MM.1S (cell line): ENCODE data around the gene KRTAP27-1.

Source experiments
- EZH2 ChIP-seq: fragments of 300-600 bp; sonication (generic); optimal IDR thresholded peaks from 2 replicates; pipeline ENCODE3; 2017; ENCODE audit warnings: low read depth, mild to moderate bottlenecking, antibody characterized with exemption, low read length, mixed read lengths
- EZH2phosphoT487 ChIP-seq: fragments of 300-600 bp; sonication (generic); IDR thresholded peaks from 2 replicates; pipeline ENCODE4 v1.6.1; 2018; ENCODE audit warnings: antibody characterized with exemption, low read length
- TF ChIP-seq, protein P1 (sequence below): fragments of 300-600 bp; sonication (generic); IDR thresholded peaks from 2 replicates; pipeline ENCODE4 v1.5.1; 2016; ENCODE audit warnings: antibody characterized with exemption, low read length, mixed read lengths

DNA sequence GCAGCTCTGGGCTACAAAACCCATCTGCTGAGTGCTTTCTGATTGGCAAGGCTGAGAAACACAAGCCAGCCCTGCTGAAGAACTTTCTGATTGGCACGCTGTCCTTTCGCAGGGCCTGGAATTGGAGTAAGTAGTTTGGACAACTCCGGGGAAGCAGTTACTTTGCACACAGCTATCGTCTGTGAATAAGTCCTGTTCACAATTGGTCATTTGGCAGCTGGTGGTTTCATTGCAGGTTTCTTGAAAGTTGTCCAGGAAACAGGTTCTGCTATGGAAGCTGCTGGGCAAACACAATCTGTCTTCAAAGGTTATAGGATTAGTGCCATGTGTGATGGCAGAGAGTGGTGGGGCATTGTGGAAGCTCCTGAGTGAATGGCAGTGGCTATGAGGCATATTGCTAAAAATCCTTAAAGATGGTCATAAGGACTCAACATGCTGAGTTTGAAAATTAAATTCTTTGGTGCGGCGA lies at the start of gene KRTAP27-1:
- TF ChIP-seq, protein P1, sequence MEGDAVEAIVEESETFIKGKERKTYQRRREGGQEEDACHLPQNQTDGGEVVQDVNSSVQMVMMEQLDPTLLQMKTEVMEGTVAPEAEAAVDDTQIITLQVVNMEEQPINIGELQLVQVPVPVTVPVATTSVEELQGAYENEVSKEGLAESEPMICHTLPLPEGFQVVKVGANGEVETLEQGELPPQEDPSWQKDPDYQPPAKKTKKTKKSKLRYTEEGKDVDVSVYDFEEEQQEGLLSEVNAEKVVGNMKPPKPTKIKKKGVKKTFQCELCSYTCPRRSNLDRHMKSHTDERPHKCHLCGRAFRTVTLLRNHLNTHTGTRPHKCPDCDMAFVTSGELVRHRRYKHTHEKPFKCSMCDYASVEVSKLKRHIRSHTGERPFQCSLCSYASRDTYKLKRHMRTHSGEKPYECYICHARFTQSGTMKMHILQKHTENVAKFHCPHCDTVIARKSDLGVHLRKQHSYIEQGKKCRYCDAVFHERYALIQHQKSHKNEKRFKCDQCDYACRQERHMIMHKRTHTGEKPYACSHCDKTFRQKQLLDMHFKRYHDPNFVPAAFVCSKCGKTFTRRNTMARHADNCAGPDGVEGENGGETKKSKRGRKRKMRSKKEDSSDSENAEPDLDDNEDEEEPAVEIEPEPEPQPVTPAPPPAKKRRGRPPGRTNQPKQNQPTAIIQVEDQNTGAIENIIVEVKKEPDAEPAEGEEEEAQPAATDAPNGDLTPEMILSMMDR: no peak
- no peak for TF ChIP-seq EZH2
- no peak for TF ChIP-seq EZH2phosphoT487
